GM19324 (cell line): ENCODE measurements around the gene LDLRAD3.
"Not testable (repeated sequence)": the region's sequence is repeated elsewhere in the genome, so short reads cannot be mapped to it uniquely, and the experiment has no call there.

Experiments
- ATAC-seq: cut with Tn5 transposase; IDR thresholded peaks from one replicate; pipeline ENCODE4 v1.9.1; 2021; ENCODE audit warnings: mild to moderate bottlenecking, moderate library complexity; ENCODE audit not compliant: unreplicated experiment, low FRiP score

The LDLRAD3 gene

DNA sequence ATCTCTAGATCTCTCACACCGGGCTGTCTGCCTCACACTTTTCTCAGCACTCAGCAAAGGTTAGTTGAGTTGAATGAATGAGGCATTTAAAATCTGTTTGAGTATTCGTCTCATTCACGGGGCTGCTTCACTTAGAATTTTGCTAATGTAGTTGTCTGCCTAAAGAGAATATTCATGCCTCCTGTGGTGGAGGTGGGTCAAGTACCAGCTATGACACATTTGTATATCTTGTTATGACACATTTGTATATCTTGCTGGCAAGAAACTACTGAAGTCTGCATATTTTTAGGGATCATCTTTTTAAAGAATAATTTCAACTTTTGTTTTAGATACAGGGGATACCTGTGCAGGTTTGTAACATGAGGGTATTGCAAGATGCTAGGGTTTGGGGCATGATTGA is 43.1 kb downstream of the LDLRAD3 start:
- ATAC-seq = no peak

DNA sequence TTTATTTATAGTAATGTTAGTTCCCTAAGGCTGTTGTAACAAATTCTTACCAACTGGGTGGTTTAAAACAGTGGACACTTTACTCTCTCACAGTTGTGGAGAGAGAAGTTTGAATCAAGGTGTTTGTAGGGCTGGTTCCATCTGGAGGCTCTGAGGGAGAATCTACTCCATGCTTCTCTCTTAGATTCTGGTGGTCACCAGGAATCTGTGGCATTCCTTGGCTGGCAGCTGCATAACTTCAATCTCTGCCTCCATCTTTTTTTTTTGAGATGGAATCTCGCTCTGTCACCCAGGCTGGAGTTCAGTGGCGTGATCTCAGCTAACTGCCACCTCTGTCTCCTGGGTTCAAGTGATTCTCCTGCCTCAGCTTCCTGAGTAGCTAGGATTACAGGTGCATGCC is 46.3 kb downstream of the LDLRAD3 start:
- ATAC-seq = no peak

DNA sequence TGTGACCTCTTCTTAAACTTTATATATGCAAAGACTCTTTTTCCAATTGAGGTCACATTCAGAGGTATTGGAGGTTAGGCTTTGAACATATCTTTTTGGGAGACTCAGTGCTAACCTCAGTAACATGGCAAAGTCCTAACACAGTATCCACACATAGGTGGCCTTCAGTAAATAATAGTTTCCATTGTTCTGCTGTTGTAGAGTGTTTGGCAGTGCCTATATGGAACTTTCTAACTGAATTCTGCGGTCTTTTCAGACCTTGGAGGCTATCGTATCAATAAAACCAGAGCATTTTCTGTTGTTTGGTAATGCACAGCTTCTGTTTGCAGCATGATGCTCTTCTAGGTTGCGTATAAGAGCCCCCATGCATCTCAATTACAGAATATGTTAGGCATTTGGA is 47.0 kb downstream of the LDLRAD3 start:
- ATAC-seq = no peak

DNA sequence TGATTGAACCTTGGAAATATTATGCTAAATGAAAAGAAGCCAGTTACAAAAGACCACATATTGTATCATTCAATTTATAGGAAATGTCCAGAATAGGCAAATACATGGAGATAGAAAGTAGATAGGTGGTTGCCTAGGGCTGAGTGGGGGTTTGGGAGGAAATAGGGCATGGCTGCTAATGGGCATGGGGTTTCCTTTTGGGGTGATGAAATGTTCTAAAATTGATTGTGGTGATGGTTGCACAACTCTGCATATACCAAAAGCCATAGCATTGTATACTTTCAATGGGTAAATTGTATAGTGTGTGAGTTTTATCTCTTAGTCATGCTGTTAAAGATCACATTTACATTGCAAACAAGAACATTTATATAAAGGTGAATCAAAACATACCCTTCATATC is 48.7 kb downstream of the LDLRAD3 start:
- no peak for ATAC-seq

DNA sequence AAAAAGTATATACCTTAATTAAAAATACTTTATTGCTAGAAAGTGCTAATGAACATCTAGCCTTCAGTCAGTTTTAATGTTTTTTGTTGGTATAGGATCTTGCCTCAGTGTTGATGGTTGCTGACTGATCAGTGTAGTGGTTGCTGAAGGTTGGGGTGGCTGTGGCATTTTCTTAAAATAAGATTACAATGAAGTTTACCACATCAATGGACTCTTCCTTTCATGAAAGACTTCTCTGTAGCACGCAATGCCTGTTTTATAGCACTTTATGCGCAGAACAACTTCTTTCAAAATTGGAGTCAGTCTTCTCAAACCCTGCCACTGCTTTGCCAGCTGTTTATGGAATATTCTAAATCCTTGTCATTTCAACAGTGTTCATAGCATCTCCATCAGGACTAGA is 50.6 kb downstream of the LDLRAD3 start:
- ATAC-seq = no peak

DNA sequence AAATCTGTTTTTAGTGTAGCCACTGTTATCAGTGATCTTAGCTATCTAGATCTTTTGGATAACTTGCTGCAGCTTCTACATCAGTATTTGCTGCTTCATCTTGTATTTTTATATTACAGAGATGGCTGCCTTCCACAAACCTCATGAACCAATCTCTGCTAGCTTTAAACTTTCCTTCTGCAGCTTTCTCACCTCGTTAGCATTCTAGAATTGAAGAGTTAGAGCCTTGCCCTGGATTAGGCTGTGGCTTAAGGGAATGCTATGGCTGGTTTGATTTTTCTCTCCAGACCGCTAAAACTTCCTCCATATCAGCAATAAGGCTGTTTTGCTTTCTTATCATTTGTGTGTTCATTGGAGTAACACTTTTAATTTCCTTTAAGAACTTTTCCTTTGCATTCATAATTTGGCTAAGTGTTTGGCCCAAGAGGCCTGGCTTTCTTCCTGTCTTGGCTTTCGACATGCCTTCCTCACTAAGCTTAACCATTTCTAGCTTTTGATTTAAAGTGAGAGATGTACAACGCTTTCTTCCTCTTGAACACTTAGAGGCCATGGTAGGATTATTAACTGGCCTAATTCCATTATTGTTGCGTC is 51.9 kb downstream of the LDLRAD3 start:
- no peak for ATAC-seq

DNA sequence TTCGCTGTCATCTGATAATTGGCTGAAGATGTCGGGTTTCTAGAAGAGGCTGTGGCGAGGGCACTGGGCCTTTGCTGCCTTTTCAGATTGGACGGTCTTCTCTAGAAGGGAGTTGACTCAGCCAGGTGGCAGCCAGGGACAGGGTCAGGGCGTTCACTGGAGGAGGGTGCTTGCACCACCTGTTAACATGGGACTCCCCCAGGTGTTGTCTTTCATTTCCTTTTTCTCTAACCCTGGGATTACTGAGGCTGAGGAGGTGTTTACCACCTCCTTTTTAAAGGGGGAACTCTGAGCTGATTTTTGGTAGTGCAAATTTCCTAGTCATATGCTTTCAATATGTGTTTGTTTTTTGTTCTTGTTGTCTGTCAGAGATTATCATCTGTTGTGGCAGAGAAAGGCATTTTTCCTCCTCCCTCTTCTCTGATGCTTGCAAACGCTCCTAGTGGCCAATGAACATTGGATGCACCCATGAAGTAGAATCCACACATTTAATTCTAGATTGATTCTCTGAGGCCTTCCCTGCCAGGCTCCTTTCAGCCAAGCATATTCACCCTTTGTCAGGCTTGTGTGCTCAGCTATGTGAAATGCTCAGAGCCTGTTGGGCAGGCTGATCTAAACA is 54.1 kb downstream of the LDLRAD3 start:
- no peak for ATAC-seq

DNA sequence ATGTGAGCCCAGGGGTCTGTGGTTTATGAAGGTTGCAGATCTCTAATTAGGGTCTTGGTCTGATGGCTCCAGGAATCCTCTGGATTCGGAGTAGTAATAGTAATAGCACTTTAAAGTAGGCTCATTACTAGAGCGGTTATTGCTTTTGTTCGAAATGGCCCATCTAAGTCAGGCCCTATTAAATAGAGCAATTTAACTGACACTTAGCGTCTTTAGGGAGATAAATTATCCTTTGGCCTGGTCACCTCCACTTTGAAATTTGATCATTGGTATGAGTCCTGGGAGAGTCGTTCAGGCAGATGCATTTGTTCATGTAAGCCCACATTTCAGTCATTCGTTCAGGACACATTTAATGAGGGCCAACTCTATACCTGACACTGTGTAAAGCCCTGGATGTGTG is 54.8 kb downstream of the LDLRAD3 start:
- ATAC-seq = no peak

DNA sequence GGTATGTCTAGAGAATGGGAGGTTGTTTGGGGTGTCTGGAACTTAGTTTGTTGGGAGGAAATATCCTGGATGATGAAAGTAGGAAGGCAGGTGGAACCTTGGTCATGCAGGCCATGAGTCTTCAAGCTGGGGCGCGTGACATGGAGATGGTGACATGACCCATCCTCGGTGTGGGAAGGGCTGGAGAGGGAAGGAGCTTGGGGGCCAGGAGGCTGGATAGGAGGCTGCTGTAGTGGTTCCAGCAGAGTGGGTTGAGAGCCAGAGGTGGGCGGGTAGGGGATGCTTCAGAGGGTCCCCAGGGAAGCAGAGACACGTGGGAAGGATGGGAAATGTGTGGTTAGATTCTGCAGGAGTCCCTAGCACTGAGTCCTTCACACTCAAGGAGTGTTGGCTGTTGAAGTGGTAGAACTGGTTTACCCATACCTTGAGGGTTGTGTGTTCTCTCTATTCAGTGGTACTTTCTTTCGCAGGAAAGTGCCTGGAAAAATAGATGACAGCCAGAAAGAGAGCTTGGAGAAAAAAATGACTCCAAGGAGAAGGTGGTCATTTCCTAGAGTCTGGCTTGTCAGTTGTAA is 56.8 kb downstream of the LDLRAD3 start:
- ATAC-seq = no peak

DNA sequence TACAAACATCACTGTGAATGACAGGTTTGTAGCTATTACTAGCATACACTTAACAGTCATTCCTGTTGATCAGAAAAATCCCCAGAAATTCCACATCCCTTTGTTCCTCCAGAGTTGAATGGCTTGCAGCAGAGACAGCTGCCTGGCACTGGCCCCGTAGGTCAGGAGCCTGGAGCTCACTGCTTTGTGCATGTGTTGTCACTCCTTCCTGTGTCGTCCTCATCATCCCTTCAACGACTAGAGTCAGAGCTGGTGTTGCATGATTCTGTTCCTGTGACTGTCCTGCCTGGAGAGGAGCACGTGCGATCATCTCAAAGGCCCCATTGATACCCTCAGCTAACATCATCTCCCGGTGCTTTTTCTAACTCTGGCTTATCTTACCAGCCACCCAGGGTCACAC is 58.3 kb downstream of the LDLRAD3 start:
- no peak for ATAC-seq

DNA sequence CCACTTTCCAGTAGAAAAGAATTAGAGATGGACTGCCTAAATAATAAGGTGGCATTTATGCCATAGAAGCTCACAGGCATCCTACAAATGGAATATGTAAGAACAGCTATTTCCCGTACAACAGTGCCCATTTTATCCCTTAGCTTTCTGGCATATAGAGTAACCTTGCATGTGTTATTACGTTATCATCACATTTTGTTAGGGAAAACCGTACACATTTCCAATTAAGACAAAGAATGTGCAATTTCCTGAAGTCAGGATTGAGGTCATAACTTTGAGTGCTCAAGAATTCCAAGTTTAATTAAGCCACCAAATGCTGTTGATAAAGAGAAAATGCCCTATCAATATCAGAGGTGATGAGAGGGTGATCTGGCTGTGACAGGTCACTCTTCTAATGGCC is 58.9 kb downstream of the LDLRAD3 start:
- ATAC-seq = no peak

DNA sequence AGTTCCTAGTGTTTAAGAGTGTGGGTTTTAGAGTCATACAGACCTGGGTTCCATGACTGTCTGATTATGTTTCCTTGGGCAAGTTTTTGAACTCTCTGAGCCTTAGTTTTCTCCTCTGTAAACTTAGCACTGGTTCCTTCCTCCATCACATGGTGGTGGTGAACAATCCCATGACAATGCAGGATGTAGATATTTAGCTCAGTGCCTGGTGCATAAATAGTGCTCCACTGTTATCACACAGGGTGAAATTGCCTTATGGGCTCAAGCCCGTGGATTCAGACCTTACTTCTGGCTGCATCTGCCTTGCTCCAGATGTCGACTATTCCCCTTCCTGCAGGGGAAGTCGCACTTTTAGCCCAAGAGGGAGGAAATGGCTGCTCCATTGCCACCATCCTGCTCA is 62.7 kb downstream of the LDLRAD3 start:
- no peak for ATAC-seq

DNA sequence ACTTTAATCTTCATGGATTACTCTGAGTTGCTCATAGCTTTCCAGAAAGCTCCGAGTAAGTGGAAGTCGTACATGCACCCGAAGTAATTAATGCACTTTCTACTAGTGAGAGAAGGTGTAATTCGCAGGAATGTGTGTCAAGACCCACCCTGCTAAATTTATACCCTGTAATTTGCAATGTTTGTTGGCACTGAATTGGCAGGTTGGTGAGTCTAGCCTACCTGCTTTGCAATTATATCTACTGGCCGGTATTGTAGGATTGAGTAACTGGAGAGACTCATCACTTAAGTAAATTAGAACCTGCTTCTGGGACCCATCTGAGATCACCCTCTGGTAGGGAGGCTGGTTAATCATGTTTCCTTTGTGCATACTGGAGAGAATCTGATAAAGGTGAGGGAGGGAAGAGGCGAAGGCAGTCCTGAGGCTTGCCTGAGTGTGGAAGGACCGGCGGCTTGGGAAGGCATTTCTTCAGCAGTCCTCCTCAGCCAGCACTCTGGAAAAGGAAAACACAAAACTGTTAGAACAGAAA is 63.3 kb downstream of the LDLRAD3 start:
- ATAC-seq = no peak

DNA sequence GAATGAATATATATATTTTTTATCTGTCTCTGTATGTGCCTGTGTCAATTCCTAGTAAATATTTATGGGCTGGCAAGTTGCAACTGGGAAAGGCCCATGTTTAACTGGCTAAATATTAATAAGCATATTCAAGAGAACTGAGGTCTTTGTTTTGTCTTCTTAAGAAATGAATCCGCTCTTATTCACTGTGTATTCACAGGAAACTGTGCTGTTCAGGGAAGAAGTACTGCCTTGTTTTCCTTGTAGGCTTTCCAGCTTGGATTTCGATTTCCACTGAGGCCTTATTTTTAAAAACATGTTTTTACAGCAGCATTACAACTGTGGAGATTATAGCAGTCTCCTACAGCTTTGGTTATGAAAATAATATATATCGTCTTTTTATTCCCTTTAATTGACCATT is 64.7 kb downstream of the LDLRAD3 start:
- ATAC-seq = no peak

DNA sequence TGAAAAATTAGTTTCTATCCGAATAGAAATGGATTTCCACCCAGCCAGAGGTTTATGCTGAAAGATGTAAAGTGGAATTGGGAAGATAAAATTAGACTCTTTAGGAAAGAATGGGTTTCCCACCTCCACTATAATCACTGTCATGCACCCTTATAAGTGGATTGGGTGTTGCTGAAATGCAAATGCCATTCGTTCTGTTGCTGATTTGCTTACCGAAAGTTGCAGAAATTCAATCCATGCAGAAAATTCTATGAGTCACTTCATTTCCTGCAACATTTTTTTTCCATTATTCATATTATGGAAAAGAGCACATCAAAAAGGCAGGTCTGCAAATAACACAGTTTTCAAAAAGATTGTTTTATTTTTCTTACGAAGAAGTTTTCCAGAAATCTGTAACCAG is 65.6 kb downstream of the LDLRAD3 start:
- ATAC-seq = no peak

DNA sequence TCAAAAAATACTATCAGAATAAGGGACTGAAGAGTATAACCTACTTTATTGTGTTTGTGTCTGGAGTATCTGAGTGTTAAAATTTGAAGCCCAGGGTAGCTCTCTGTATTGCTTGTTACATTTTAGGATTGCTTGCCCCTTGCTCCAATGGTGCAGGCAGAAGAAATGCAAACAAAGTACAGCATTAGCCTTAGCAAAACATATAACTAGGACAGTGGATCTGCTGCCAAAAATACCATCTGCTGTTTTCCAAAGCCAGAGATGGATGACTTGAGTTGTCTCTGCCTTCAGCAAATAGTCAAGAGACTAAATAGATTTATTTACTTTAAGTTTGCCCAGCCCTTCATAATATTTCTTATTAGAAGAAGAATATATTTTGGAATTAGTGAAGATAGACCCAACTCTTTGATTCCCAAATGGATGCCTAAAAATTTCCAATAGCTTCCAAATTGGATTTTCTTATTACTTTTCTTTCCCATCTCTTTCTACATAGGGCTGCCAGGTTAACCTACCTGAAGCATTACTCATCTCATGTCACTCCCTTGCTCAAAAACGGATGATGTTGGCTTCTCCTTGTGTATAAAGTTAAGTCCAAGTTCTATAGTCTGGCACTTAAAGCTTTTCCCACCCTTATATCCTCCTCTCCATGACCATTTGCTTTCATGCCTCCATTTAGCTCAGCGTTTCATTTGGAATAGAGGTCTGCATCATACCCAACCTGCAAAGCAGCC is 66.3 kb downstream of the LDLRAD3 start:
- ATAC-seq = no peak

DNA sequence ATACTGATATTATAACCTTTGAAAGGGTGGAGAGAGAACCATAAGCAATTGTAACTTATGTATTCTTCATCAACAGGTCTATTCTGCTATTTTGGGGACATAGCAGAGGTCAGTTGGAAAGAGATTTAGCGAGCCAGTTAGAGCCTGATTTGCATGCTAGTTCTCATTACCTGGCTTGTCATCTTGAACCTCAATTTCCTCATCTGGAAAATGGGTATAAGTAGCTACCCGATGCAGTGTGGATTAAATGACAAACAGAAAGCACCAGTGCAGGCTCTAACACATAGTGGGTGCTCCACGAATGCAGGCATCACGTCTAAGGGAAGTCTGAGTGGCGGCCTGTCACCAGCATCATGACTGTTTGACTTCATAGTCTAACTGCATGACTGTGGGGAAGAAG is 67.7 kb downstream of the LDLRAD3 start:
- no peak for ATAC-seq

DNA sequence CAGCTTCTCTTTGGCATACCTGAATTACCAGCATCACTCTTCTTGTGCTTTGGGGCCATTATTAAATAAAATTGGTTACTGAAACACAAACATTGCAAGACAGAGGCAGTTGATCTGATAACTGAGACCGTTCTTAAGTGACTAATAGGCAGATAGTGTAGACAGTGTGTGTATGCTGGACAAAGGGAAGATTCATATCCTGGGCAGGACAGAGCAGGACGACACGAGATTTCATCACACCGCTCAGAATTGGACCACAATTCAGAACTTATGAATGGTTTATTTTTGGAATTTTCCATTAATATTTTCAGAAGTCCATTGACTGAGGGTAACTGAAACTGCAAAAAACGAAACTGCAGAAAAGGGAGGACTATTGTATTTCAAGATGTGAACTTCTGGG is 68.6 kb downstream of the LDLRAD3 start:
- no peak for ATAC-seq

DNA sequence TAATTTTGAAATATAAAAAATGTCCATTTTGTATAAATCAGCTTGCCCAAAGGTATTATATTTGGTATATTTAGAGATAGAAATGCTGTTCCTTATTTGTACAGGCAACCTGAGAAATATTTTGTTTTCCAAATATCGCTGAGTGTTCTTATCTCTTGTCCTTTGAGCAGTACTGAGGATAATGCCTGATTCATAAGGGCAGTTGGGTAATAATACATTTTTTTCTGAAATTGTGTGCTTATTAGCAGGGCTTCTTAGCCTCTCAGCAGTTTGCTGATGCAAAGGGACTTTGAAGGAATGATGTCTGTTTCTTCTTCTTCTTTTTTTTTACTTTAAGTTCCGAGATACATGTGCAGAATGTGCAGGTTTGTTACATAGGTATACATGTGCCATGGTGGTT is 69.1 kb downstream of the LDLRAD3 start:
- no peak for ATAC-seq

DNA sequence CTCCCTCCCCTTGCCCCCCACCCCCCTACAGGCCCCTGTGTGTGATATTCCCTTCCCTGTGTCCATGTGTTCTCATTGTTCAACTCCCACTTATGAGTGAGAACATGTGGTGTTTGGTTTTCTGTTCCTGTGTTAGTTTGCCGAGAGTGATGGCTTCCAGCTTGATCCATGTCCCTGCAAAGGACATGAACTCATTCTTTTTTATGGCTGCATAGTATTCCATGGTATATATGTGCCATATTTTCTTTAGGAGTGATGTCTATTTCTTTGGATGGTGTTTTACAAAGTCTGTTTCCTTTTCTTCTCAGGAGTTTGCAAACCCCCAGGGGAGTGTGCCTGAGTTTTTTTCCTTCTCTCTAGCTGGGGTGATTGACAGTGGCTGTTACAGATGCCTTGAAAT is 69.6 kb downstream of the LDLRAD3 start:
- not testable (repeated sequence) for ATAC-seq
